WTC11 (cell line): ENCODE measurements around the gene KRTAP10-3. TPM values are rescaled to one million over a fixed set of nuclear protein-coding genes. Genes with fewer than 3 reads are reported as not detected.

Experiments
- ATAC-seq: fragments of 200-7000 bp; cut with Tn5 transposase; 2 replicates; pipeline ENCODE4 v1.10.0; 2021; ENCODE audit warnings: mild to moderate bottlenecking, moderate library complexity
- CTCF ChIA-PET: fragments of 300-600 bp; sonication (Branson Sonifier 250); formaldehyde crosslinking; loops from one replicate; lab custom pipeline; 2021; ENCODE audit warnings: antibody characterized with exemption; lab: Charles Lee
- POLR2A ChIA-PET: fragments of 350-600 bp; sonication (Branson Sonifier 250); formaldehyde crosslinking; loops from one replicate; lab custom pipeline; 2021; ENCODE audit warnings: antibody characterized with exemption; lab: Charles Lee
- DNase-seq: peaks from one replicate; pipeline ENCODE4 v3.0.0; 2021; ENCODE audit warnings: low spot score
- H3K27ac Mint-ChIP-seq: 2 replicates; pipeline ENCODE4 v1.8.0; 2021; ENCODE audit warnings: mixed read lengths
- H3K27me3 Mint-ChIP-seq: 2 replicates; pipeline ENCODE4 v1.8.0; 2021; ENCODE audit warnings: low read depth, mild to moderate bottlenecking, moderate library complexity, mixed read lengths
- H3K36me3 Mint-ChIP-seq: 2 replicates; pipeline ENCODE4 v1.8.0; 2021; ENCODE audit warnings: mixed read lengths
- H3K4me1 Mint-ChIP-seq: 2 replicates; pipeline ENCODE4 v1.8.0; 2022; ENCODE audit warnings: mixed read lengths
- H3K4me3 Mint-ChIP-seq: 2 replicates; pipeline ENCODE4 v1.8.0; 2021; ENCODE audit warnings: mild to moderate bottlenecking, moderate library complexity, mixed read lengths
- H3K9me3 Mint-ChIP-seq: 2 replicates; pipeline ENCODE4 v1.8.0; 2021; ENCODE audit warnings: mixed read lengths
- FOXK1 ChIP-seq: sonication (generic); formaldehyde crosslinking; IDR thresholded peaks from 2 replicates; pipeline ENCODE4 v1.8.0; 2022; ENCODE audit warnings: mild to moderate bottlenecking, moderate library complexity, missing genetic modification reagents
- GTF2I ChIP-seq: fragments of 250-450 bp; sonication (Bioruptor Pico); conservative IDR thresholded peaks from 2 replicates; pipeline ENCODE4 v1.4.0; 2021; ENCODE audit warnings: mild to moderate bottlenecking
- PRRX2 ChIP-seq: fragments of 250-450 bp; sonication (Bioruptor Pico); IDR thresholded peaks from 2 replicates; pipeline ENCODE4 v1.8.0; 2021; ENCODE audit warnings: mild to moderate bottlenecking
- RORB ChIP-seq: fragments of 250-450 bp; sonication (Bioruptor Pico); IDR thresholded peaks from 2 replicates; pipeline ENCODE4 v1.9.0; 2021; ENCODE audit warnings: mild to moderate bottlenecking
- ZNF423 ChIP-seq: fragments of 250-450 bp; sonication (Bioruptor Pico); IDR thresholded peaks from 2 replicates; pipeline ENCODE4 v2.1.2; 2022; ENCODE audit warnings: mild to moderate bottlenecking, moderate library complexity
- ZNF671 ChIP-seq: fragments of 250-450 bp; sonication (Bioruptor Pico); IDR thresholded peaks from 2 replicates; pipeline ENCODE4 v1.8.0; 2021; ENCODE audit warnings: mild to moderate bottlenecking
- total RNA-seq: library from RNA; stranded (reverse); gene quantifications from 3 replicates; pipeline ENCODE4 v1.2.3, GENCODE V29; 2021
- TF ChIP-seq, protein P1 (sequence below): fragments of 250-450 bp; sonication (Bioruptor Pico); IDR thresholded peaks from 2 replicates; pipeline ENCODE4 v1.9.0; 2021; ENCODE audit warnings: mild to moderate bottlenecking, borderline replicate concordance
- TF ChIP-seq, protein P2 (sequence below): sonication (generic); formaldehyde crosslinking; IDR thresholded peaks from 2 replicates; pipeline ENCODE4 v1.8.0; 2023; ENCODE audit warnings: missing genetic modification reagents, mild to moderate bottlenecking, borderline replicate concordance
- TF ChIP-seq, protein P3 (sequence below): fragments of 250-450 bp; sonication (Bioruptor Pico); conservative IDR thresholded peaks from 2 replicates; pipeline ENCODE4 v1.9.0; 2021; ENCODE audit warnings: mild to moderate bottlenecking
- TF ChIP-seq, protein P4 (sequence below): fragments of 250-450 bp; sonication (Bioruptor Pico); IDR thresholded peaks from 2 replicates; pipeline ENCODE4 v1.8.0; 2021; ENCODE audit warnings: mild to moderate bottlenecking
- TF ChIP-seq, protein P5 (sequence below): sonication (generic); formaldehyde crosslinking; IDR thresholded peaks from 2 replicates; pipeline ENCODE4 v1.8.1; 2023; ENCODE audit warnings: mild to moderate bottlenecking, missing genetic modification reagents

KRTAP10-3 gene
- total RNA-seq, 1 experiment from 2014 or later = not detected

DNA sequence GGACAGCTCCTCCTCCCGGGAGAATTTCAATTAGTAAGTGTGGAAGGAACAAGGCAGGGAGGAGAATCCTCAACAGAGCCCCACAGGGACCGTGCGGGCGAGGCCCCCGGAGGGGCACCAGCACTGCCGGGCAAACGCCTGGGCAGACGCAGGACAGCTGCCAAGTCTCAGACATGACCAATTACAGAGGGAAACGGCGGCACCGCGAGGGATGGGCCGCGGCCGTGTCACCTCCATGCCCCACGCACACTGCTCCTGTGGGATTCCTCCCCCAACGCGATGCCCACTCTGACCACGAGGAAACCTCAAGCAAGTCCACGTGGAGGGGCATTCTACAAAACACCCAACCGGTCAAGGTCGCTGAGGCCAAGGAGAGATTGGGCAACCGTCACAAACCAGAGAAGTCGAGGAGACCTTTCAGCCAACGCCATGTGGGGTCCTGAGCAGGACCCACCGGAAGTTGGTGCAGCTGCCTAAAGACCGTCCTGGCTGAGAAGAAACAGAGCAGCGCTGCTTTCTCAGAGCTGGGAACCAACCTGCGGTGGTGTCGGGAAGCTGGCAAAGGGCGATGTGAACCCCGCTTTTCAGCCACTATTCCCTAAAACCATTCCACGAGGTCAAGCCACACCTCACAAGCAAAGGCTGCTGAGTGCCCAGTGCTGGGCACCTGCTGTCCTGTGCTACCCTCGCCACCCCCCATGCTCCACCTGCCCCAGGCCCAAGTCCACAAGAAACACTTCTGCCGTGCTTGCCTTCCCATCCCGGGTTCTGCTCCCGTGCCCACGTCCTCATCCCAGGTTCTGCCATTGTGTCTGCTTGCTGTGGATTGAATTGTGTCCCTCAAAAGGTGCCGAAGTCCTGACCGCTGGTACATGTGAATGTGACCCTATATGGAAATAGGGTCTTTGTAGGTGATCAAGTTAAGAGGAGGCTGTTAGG, 13.5 kb upstream of the KRTAP10-3 start:
- ChIA-PET CTCF (interaction anchor here (1.3 kb wide), 1 partner anchor 221 kb away, joined by 4 read pairs; no protein-coding TSS in a partner anchor), POLR2A (no interaction called here)
- Mint-ChIP-seq H3K27ac (no peak overlapping the region), H3K9me3 (peaks cover 29% of the 10 kb centered on the region), H3K27me3 (peaks cover 6% of the 10 kb centered on the region), H3K36me3 (peaks cover 23% of the 10 kb centered on the region), H3K4me1 (peaks cover 11% of the 10 kb centered on the region), H3K4me3 (no peak overlapping the region)
- TF ChIP-seq, protein P1, sequence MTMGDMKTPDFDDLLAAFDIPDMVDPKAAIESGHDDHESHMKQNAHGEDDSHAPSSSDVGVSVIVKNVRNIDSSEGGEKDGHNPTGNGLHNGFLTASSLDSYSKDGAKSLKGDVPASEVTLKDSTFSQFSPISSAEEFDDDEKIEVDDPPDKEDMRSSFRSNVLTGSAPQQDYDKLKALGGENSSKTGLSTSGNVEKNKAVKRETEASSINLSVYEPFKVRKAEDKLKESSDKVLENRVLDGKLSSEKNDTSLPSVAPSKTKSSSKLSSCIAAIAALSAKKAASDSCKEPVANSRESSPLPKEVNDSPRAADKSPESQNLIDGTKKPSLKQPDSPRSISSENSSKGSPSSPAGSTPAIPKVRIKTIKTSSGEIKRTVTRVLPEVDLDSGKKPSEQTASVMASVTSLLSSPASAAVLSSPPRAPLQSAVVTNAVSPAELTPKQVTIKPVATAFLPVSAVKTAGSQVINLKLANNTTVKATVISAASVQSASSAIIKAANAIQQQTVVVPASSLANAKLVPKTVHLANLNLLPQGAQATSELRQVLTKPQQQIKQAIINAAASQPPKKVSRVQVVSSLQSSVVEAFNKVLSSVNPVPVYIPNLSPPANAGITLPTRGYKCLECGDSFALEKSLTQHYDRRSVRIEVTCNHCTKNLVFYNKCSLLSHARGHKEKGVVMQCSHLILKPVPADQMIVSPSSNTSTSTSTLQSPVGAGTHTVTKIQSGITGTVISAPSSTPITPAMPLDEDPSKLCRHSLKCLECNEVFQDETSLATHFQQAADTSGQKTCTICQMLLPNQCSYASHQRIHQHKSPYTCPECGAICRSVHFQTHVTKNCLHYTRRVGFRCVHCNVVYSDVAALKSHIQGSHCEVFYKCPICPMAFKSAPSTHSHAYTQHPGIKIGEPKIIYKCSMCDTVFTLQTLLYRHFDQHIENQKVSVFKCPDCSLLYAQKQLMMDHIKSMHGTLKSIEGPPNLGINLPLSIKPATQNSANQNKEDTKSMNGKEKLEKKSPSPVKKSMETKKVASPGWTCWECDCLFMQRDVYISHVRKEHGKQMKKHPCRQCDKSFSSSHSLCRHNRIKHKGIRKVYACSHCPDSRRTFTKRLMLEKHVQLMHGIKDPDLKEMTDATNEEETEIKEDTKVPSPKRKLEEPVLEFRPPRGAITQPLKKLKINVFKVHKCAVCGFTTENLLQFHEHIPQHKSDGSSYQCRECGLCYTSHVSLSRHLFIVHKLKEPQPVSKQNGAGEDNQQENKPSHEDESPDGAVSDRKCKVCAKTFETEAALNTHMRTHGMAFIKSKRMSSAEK (CRISPR knock-in tag) = no peak
- TF ChIP-seq, protein P2, sequence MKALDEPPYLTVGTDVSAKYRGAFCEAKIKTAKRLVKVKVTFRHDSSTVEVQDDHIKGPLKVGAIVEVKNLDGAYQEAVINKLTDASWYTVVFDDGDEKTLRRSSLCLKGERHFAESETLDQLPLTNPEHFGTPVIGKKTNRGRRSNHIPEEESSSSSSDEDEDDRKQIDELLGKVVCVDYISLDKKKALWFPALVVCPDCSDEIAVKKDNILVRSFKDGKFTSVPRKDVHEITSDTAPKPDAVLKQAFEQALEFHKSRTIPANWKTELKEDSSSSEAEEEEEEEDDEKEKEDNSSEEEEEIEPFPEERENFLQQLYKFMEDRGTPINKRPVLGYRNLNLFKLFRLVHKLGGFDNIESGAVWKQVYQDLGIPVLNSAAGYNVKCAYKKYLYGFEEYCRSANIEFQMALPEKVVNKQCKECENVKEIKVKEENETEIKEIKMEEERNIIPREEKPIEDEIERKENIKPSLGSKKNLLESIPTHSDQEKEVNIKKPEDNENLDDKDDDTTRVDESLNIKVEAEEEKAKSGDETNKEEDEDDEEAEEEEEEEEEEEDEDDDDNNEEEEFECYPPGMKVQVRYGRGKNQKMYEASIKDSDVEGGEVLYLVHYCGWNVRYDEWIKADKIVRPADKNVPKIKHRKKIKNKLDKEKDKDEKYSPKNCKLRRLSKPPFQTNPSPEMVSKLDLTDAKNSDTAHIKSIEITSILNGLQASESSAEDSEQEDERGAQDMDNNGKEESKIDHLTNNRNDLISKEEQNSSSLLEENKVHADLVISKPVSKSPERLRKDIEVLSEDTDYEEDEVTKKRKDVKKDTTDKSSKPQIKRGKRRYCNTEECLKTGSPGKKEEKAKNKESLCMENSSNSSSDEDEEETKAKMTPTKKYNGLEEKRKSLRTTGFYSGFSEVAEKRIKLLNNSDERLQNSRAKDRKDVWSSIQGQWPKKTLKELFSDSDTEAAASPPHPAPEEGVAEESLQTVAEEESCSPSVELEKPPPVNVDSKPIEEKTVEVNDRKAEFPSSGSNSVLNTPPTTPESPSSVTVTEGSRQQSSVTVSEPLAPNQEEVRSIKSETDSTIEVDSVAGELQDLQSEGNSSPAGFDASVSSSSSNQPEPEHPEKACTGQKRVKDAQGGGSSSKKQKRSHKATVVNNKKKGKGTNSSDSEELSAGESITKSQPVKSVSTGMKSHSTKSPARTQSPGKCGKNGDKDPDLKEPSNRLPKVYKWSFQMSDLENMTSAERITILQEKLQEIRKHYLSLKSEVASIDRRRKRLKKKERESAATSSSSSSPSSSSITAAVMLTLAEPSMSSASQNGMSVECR (CRISPR knock-in tag) = no peak
- no peak for TF ChIP-seq PRRX2 (CRISPR knock-in tag)
- TF ChIP-seq RORB = no peak
- DNase-seq (no peak), ATAC-seq (no peak)

DNA sequence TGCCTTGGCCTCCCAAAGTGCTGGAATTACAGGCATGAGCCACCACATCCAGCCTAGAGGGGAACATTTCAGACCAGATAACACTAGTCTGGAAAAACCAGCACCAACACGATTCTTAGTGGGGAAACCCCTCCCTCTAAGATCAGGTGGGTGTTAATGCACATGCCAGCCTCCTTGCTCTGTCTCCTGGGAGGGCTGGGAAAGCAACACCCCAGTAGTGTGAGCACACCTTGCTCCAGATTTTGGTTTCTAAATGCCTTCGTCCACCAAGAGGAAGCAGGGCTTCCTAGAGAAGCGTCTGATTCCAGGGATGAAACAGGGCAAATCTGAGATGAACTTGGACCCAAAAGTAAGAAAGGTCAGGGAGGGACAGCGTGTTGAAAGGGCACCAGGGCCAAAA, 12.7 kb upstream of the KRTAP10-3 start:
- CTCF ChIA-PET = no interaction called here
- peaks cover 11% of the 10 kb centered on the region for H3K4me1 Mint-ChIP-seq
- DNase-seq = no peak
- peaks cover 6% of the 10 kb centered on the region for H3K27me3 Mint-ChIP-seq
- no peak for ATAC-seq
- H3K9me3 Mint-ChIP-seq = peaks cover 23% of the 10 kb centered on the region
- TF ChIP-seq GTF2I (CRISPR knock-in tag) (no peak), PRRX2 (CRISPR knock-in tag) (no peak), ZNF423 (CRISPR knock-in tag) (no peak), ZNF671 (no peak), FOXK1 (no peak)
- TF ChIP-seq, protein P3, sequence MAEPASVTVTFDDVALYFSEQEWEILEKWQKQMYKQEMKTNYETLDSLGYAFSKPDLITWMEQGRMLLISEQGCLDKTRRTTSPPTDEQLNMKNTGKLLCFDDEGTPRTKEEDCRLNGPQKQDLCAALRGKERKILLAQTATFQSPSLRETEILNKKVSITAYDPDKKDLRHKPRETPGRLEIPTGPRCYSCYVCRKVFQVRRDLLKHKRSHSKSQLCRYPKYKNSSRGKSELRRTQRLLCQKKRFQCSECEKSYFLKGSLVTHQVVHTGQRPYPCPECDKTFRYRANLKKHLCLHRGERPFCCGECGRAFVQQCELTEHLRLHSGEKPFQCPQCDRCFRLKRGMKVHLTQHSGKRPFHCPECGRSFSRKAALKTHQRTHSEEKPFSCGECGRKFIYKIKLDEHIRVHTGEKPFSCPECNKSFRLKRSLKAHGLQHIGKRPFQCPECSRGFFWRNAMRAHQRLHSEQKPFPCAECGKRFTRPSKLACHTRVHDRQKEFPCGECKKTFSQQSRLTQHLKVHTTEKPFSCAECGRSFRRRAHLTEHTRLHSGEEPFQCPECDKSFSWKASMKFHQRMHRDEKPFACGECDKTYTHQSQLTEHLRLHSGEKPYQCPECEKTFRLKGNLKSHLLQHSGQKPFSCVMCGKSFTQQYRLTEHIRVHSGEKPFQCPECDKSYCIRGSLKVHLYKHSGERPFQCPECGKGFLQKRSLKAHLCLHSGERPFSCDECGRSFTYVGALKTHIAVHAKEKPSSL = no peak
- TF ChIP-seq, protein P4, sequence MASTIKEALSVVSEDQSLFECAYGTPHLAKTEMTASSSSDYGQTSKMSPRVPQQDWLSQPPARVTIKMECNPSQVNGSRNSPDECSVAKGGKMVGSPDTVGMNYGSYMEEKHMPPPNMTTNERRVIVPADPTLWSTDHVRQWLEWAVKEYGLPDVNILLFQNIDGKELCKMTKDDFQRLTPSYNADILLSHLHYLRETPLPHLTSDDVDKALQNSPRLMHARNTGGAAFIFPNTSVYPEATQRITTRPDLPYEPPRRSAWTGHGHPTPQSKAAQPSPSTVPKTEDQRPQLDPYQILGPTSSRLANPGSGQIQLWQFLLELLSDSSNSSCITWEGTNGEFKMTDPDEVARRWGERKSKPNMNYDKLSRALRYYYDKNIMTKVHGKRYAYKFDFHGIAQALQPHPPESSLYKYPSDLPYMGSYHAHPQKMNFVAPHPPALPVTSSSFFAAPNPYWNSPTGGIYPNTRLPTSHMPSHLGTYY = no peak
- TF ChIP-seq, protein P5, sequence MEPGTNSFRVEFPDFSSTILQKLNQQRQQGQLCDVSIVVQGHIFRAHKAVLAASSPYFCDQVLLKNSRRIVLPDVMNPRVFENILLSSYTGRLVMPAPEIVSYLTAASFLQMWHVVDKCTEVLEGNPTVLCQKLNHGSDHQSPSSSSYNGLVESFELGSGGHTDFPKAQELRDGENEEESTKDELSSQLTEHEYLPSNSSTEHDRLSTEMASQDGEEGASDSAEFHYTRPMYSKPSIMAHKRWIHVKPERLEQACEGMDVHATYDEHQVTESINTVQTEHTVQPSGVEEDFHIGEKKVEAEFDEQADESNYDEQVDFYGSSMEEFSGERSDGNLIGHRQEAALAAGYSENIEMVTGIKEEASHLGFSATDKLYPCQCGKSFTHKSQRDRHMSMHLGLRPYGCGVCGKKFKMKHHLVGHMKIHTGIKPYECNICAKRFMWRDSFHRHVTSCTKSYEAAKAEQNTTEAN (CRISPR knock-in tag) = no peak
- no peak overlapping the region for H3K4me3 Mint-ChIP-seq
- H3K27ac Mint-ChIP-seq = no peak overlapping the region
- peaks cover 17% of the 10 kb centered on the region for H3K36me3 Mint-ChIP-seq
- POLR2A ChIA-PET = no interaction called here
